H4 (cell line): Measurements from ENCODE around the gene ALOX15B. TPM values are rescaled to one million over a fixed set of nuclear protein-coding genes. Genes with fewer than 3 reads are reported as not detected.

Source experiments
- DNase-seq: peaks from one replicate; pipeline ENCODE4 v3.0.0-alpha.2; 2015; ENCODE audit warnings: low spot score
- total RNA-seq: library from RNA; depleted of rRNA; stranded (reverse); fragments of >200 nt; shearing (Covaris generic); gene quantifications from 2 replicates; pipeline ENCODE4 v1.2.3, GENCODE V29; 2014; rRNA removed

Gene ALOX15B
- not detected in 2 replicates for total RNA-seq

- DNase-seq: no peak
Measured at GRCh38 chr17:8038954-8039610, at the start of gene ALOX15B. Gene ALOX15B, plus strand, starts transcription at chr17:8039059. Its CDS starts 97 bp downstream, at chr17:8039156.

- peak; percentile 38 for DNase-seq
Measured at GRCh38 chr17:7989781-7990655, 48.8 kb upstream of the ALOX15B start.

GRCh38 chr17:7992516-7992915, 46.3 kb upstream of the ALOX15B start:
- peak; percentile 18 for DNase-seq

- DNase-seq: no peak
Measured at GRCh38 chr17:7992924-7993323, 45.9 kb upstream of the ALOX15B start.

GRCh38 chr17:7993972-7994589, 44.8 kb upstream of the ALOX15B start:
- DNase-seq: no peak

GRCh38 chr17:7995724-7996123, 43.1 kb upstream of the ALOX15B start:
- no peak for DNase-seq

- DNase-seq: peak; percentile 31
Measured at GRCh38 chr17:7997186-7997585, 41.7 kb upstream of the ALOX15B start.

- DNase-seq: no peak
Measured at GRCh38 chr17:8001976-8002720, 36.7 kb upstream of the ALOX15B start, which contains the start of gene GUCY2D. Gene GUCY2D, plus strand, starts transcription at chr17:8002615. Its CDS starts 433 bp downstream, at chr17:8003048.

GRCh38 chr17:8002721-8003593, 35.9 kb upstream of the ALOX15B start:
- DNase-seq: no peak

- DNase-seq: no peak
Measured at GRCh38 chr17:8003594-8004181, 35.2 kb upstream of the ALOX15B start.

GRCh38 chr17:8004899-8005298, 34.0 kb upstream of the ALOX15B start:
- DNase-seq: no peak

- no peak for DNase-seq
Measured at GRCh38 chr17:8005357-8005756, 33.5 kb upstream of the ALOX15B start.

- no peak for DNase-seq
Measured at GRCh38 chr17:8005967-8006730, 32.7 kb upstream of the ALOX15B start.

GRCh38 chr17:8006836-8007680, 31.8 kb upstream of the ALOX15B start:
- no peak for DNase-seq

- DNase-seq: no peak
Measured at GRCh38 chr17:8007836-8008235, 31.0 kb upstream of the ALOX15B start.

GRCh38 chr17:8012045-8012580, 26.7 kb upstream of the ALOX15B start:
- DNase-seq: no peak

- no peak for DNase-seq
Measured at GRCh38 chr17:8012996-8013640, 25.7 kb upstream of the ALOX15B start.
